ENCODE measurements around the gene STAB2. TPM values are rescaled to one million over a fixed set of nuclear protein-coding genes. Genes with fewer than 3 reads are reported as not detected.

Gene STAB2, protein sequence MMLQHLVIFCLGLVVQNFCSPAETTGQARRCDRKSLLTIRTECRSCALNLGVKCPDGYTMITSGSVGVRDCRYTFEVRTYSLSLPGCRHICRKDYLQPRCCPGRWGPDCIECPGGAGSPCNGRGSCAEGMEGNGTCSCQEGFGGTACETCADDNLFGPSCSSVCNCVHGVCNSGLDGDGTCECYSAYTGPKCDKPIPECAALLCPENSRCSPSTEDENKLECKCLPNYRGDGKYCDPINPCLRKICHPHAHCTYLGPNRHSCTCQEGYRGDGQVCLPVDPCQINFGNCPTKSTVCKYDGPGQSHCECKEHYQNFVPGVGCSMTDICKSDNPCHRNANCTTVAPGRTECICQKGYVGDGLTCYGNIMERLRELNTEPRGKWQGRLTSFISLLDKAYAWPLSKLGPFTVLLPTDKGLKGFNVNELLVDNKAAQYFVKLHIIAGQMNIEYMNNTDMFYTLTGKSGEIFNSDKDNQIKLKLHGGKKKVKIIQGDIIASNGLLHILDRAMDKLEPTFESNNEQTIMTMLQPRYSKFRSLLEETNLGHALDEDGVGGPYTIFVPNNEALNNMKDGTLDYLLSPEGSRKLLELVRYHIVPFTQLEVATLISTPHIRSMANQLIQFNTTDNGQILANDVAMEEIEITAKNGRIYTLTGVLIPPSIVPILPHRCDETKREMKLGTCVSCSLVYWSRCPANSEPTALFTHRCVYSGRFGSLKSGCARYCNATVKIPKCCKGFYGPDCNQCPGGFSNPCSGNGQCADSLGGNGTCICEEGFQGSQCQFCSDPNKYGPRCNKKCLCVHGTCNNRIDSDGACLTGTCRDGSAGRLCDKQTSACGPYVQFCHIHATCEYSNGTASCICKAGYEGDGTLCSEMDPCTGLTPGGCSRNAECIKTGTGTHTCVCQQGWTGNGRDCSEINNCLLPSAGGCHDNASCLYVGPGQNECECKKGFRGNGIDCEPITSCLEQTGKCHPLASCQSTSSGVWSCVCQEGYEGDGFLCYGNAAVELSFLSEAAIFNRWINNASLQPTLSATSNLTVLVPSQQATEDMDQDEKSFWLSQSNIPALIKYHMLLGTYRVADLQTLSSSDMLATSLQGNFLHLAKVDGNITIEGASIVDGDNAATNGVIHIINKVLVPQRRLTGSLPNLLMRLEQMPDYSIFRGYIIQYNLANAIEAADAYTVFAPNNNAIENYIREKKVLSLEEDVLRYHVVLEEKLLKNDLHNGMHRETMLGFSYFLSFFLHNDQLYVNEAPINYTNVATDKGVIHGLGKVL (N-terminal part only)
- total RNA-seq: under 1 TPM in 1 of 8 experiments, not detected in 7; 0.21 TPM

DNA sequence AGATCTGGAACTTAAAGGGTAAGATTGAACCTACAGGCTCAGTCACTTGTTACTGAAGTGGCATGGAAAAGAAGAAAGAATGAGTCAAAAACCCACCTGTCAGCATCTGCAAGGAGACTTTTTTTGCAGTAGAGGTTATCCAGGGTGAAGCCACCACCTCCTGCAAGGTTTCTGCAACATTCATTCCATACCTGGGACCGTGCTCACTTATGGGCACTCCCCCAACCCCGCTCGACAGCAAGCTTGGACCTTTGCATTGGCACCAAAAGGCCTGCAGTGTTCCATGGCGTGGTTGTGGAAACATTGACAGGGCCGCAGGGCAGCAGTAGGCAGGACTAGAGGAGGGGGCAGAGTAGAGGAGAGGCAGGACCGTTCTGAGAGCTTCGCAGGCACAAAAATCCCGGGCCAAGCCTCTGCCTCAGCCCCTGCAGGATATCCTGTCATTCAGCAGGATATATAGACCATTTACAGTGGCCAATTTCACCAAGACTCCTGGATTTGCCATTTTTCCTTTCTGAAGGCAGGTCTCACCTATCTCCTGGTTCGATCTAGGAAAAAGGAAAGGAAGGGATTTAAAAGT, at the start of gene STAB2:
Gene STAB2 (plus strand): TSS at position 483 of the 580 bp plus-strand sequence. CDS start 204 bp downstream, outside the sequence.
- in situ Hi-C loops (cut with MboI; ENCODE audit: low pct_unique_long_range_greater_than_20kb in 2 of 9, low sequenced_read_pairs in 9 of 9, unreplicated experiment in 9 of 9): no loop called here
- Histone ChIP-seq H3K27ac (no peak within 1 kb of the TSS), H3K4me1 (replicated peaks in 1 of 2) (no peaks in the 10 kb centered on the region), H3K4me3 (no peak within 1 kb of the TSS)
- WGBS, 10 experiments: 0 to 86% (median 80%) methylated on average over 1 to 6 of the region's 9 CpGs; no CpG with 5 or more reads in 1 of the 10 experiments
- ATAC-seq (replicated peaks in 6 of 8): no peak

DNA sequence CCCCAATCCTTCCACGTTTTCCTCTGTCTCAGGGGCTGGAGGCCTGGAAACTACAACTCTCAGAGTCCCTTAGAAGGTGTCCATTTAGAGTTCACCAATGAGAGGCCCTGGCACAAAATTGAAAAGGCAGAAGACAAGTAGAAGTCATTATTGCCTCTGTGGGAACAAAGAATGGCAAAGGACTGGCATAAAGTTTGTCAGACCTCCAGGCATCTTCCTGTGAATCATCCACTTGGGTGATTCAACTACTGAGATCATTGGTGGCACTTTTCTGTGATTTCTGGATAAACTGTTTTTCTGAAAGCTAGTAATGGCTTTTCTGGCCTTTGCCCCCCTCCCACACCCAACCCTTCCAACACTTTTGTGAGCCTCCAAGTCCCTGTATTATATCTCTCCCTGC, 48.7 kb upstream of the STAB2 start:
- H3K4me1 ChIP-seq (replicated peaks in 1 of 2): no peaks in the 10 kb centered on the region
- ATAC-seq (replicated peaks in 6 of 8): no peak
- in situ Hi-C loops (cut with MboI; ENCODE audit: low pct_unique_long_range_greater_than_20kb in 2 of 9, low sequenced_read_pairs in 9 of 9, unreplicated experiment in 9 of 9): loop anchor here in 2 of 9 experiments (25.0 kb wide), 1 partner anchor 601 kb away; no protein-coding TSS in a partner anchor
- no peak overlapping the region for H3K4me3 ChIP-seq
- WGBS, 10 experiments: 0 to 80% (median 63%) methylated on average over 1 of the region's 1 CpG; no CpG with 5 or more reads in 2 of the 10 experiments
- no peak overlapping the region for H3K27ac ChIP-seq

DNA sequence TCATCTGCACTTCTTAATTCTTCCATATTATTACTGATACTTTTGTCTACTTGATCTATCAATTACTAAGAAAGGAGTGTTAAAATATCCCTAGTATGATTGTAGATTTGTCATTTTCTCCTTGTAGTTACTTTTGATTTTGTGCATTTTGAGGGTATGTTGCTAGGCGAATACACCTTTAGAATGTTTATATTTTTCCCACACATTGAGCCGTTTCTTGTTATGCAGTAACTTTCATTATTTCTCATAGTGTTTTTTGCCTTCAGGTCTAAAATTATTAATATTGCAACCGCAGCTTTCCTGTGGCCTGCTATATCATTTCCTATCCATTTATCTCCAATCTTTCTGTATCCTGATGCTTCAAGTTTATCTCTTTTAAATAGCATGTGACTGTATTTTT, 46.8 kb upstream of the STAB2 start:
- 0 to 94% (median 65%) methylated on average over 1 to 3 of the region's 3 CpGs for WGBS, 10 experiments
- in situ Hi-C loops (cut with MboI; ENCODE audit: low pct_unique_long_range_greater_than_20kb in 2 of 9, low sequenced_read_pairs in 9 of 9, unreplicated experiment in 9 of 9): loop anchor here in 5 of 9 experiments (10.0 to 25.0 kb wide), 2 partner anchors 596 to 603 kb away; no protein-coding TSS in a partner anchor
- no peak for ATAC-seq (replicated peaks in 6 of 8)
- Histone ChIP-seq H3K4me1 (replicated peaks in 1 of 2) (no peaks in the 10 kb centered on the region), H3K4me3 (no peak overlapping the region), H3K27ac (no peak overlapping the region)

DNA sequence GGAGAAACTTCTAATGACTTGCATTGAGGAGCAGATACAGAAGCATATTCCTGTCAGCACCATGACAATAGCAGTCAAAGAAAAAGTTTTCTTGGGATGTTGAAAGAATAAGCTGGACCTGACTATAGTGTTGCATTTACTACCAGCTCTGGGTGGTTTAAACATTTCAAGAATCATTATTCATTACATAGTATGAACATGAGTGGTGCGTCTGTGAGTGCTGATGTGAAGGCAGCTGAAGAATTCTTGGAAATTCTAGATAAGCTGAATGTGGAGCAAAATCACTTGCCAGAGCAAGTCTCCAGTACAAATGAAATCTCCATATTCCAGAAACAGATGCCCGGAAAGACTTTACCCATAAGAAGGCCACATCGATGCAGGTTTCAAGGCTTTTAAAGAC, 45.0 kb upstream of the STAB2 start:
- ATAC-seq (replicated peaks in 6 of 8): no peak
- Histone ChIP-seq H3K4me1 (replicated peaks in 1 of 2) (no peaks in the 10 kb centered on the region), H3K27ac (no peak overlapping the region), H3K4me3 (no peak overlapping the region)
- in situ Hi-C loops (cut with MboI; ENCODE audit: low pct_unique_long_range_greater_than_20kb in 2 of 9, low sequenced_read_pairs in 9 of 9, unreplicated experiment in 9 of 9): loop anchor here in 5 of 9 experiments (10.0 to 25.0 kb wide), 2 partner anchors 597 to 605 kb away; no protein-coding TSS in a partner anchor
- 38 to 100% (median 96%) methylated on average over 2 to 3 of the region's 3 CpGs; no CpG with 5 or more reads in 4 of the 10 experiments for WGBS, 10 experiments

DNA sequence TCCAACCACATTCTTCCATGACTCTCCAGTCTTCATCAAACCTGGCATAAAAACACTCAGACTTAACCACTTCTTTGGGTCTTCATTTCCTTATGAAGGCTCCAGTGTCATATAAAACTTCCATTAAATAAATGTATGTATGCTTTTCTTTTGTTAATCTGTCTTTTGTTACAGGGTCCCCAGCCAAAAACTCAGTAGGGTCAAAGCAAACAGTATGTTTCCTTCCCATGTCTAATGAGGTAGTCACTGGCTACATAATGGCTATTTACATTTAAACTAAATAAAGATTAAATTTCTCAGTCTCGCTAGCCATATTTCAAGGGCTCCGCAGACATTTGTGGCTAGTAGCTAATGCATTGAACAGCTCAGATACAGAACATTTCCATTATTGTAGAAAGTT, 40.1 kb upstream of the STAB2 start:
- Histone ChIP-seq H3K27ac (no peak overlapping the region), H3K4me3 (no peak overlapping the region), H3K4me1 (replicated peaks in 1 of 2) (no peaks in the 10 kb centered on the region)
- WGBS, 10 experiments: 47 to 100% (median 92%) methylated on average over 1 to 2 of the region's 2 CpGs; no CpG with 5 or more reads in 2 of the 10 experiments
- no peak for ATAC-seq (replicated peaks in 6 of 8)
- in situ Hi-C loops (cut with MboI; ENCODE audit: low pct_unique_long_range_greater_than_20kb in 2 of 9, low sequenced_read_pairs in 9 of 9, unreplicated experiment in 9 of 9): loop anchor here in 5 of 9 experiments (10.0 to 25.0 kb wide), 2 partner anchors 602 to 610 kb away; no protein-coding TSS in a partner anchor

DNA sequence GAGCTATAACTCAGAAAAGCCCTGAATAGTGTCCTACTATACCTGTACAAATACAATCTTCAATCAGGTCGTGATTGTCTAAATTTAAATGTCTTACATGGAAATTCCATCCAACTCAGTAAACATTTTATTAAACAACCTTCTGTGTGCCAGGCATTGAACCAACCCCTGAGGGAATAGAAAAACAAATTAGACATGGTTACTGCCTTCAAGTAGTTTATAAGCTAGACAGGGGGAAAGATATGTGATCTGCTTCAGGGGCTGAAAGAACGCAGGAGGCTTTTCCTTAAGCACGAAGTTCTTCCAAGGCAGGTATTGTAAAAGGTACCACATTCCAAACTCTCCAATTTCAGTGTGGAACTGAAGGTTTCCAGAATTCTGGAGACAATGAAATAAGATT, 39.7 kb upstream of the STAB2 start:
- 0 to 100% (median 36%) methylated on average over 1 to 3 of the region's 3 CpGs; no CpG with 5 or more reads in 1 of the 10 experiments for WGBS, 10 experiments
- Histone ChIP-seq H3K4me3 (no peak overlapping the region), H3K4me1 (replicated peaks in 1 of 2) (no peaks in the 10 kb centered on the region), H3K27ac (no peak overlapping the region)
- no peak for ATAC-seq (replicated peaks in 6 of 8)
- in situ Hi-C loops (cut with MboI; ENCODE audit: low pct_unique_long_range_greater_than_20kb in 2 of 9, low sequenced_read_pairs in 9 of 9, unreplicated experiment in 9 of 9): loop anchor here in 5 of 9 experiments (10.0 to 25.0 kb wide), 2 partner anchors 603 to 610 kb away; no protein-coding TSS in a partner anchor

DNA sequence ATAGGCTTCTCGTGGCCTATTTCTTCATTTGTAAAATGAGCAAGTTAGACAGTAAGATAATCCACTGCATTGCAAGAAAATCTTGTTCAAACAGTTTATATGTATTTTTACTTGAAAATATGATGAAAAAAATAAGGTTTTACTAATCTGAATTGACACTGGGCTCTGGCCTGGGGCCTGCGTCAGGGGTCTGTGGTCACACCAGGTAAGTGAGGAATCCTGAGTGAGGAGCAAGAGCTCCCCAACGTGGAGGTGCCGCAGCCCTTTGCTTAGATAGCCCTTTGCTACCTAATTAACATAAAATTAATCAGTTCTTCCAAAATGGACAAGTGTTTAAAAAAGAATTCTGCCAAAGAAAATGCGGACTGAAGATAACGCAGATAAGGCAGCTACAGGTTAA, 39.1 kb upstream of the STAB2 start:
- H3K4me1 ChIP-seq (replicated peaks in 1 of 2): no peaks in the 10 kb centered on the region
- WGBS, 10 experiments: 31 to 92% (median 62%) methylated on average over 1 to 6 of the region's 6 CpGs
- no peak overlapping the region for H3K27ac ChIP-seq
- no peak overlapping the region for H3K4me3 ChIP-seq
- in situ Hi-C loops (cut with MboI; ENCODE audit: low pct_unique_long_range_greater_than_20kb in 2 of 9, low sequenced_read_pairs in 9 of 9, unreplicated experiment in 9 of 9): loop anchor here in 5 of 9 experiments (10.0 to 25.0 kb wide), 2 partner anchors 603 to 611 kb away; no protein-coding TSS in a partner anchor
- peak in 1 of 8 experiments; percentile 57 for ATAC-seq (replicated peaks in 6 of 8)

DNA sequence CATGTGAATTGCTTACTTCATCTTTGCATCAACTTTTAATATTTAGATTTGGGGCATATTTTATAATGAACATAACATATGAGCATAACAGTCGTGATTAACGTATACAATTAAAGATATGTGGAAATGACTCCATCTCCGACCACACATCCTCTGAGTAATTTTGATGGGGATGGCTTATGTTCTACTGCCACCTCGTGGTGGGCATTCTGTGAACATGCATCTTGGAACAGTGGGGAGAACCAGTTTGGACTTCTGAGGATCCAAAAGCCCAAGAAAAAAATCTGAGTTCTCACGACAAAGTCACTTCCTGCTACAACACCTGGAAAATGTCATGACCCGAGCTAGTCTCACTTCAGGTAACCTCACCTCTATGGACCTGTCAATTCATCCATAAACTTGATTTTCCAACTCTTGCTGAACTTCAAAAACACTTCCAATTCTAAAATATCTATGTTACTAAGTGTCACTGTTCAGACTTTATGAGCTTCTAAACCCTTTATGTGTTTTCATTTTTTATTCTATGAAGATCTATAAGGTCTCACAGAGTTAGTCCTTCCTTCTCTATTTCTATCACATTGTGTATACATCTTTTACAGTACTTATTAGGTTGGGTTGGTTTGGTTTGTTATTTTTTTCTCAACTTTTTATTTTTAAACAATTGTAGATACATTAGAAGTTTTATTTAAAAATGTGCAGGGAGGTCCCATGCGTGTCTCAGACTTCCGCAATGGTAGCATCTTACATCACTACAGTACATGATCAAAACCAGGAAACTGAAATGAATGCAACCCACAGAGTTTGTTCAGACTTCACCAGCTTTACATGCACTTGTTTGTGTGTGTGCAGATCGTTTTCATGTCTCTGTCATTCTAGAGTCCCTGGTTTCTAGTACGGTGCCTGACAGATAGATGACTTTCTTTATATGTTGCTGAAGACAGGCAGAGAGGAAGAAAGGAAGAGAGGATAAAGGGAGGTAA, 38.2 kb upstream of the STAB2 start:
- in situ Hi-C loops (cut with MboI; ENCODE audit: low pct_unique_long_range_greater_than_20kb in 2 of 9, low sequenced_read_pairs in 9 of 9, unreplicated experiment in 9 of 9): loop anchor here in 5 of 9 experiments (10.0 to 25.0 kb wide), 2 partner anchors 604 to 612 kb away; no protein-coding TSS in a partner anchor
- Histone ChIP-seq H3K4me3 (no peak overlapping the region), H3K4me1 (replicated peaks in 1 of 2) (no peaks in the 10 kb centered on the region), H3K27ac (no peak overlapping the region)
- ATAC-seq (replicated peaks in 6 of 8): peak; percentile 64 to 89 (median 76)
- WGBS, 10 experiments: 8 to 56% (median 31%) methylated on average over 5 to 10 of the region's 10 CpGs; no CpG with 5 or more reads in 1 of the 10 experiments

DNA sequence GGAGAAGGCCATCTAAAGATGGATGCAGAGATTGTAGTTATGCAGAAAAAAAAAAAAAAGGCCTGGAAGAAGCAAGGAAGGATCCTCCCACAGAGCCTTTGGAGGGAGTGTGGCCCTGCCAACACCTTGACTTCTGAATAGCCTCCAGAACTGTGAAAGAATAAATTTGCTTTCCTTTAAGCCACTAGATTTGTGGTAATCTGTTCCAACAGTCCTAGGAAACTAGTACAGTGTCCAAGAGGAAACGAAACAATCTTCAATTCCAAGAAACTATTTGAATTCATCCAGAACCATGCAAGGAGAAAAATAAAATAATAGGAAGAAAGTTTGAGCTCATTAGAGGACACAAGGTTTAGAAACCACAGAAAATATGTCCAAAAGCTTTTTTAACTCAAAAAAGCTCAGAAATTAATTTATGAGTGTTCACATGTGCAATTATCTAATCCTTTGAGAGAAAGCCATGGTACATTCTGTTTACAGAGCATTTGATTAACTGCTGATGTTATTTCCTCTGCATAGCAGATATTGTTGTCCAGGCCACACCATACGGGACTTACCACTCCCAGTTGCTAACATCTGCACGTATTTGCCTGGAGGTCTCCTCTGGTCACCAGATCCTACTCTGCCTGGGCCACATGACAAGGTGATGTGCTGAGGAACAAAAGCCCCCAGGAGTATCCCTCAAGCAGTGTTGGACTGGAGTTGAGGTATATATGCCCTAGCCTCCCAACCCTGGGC, 30.0 kb upstream of the STAB2 start:
- in situ Hi-C loops (cut with MboI; ENCODE audit: low pct_unique_long_range_greater_than_20kb in 2 of 9, low sequenced_read_pairs in 9 of 9, unreplicated experiment in 9 of 9): loop anchor here in 4 of 9 experiments (10.0 to 25.0 kb wide), 2 partner anchors 612 to 620 kb away; no protein-coding TSS in a partner anchor
- WGBS, 10 experiments: 0 to 100% (median 67%) methylated on average over 1 to 3 of the region's 3 CpGs; no CpG with 5 or more reads in 1 of the 10 experiments

DNA sequence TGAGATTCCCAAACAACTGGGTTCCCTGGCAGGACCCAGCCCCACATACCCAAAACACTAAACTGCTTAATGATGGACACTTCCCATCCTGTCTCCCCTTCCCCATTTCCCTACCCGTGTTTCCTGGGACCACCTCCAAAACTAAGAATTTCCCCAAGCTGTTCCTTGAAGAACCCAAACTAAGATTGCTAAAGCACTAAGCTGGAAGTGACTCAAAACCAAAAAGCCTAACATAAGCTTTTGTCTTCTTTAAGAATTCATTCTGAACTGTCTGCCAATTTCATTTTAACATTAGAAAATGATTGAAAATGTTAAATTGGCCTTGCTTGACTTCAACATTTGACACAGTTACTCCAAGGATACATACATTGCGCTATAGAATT, 29.5 kb upstream of the STAB2 start:
- Histone ChIP-seq H3K4me3 (no peak overlapping the region), H3K27ac (no peak overlapping the region), H3K4me1 (replicated peaks in 1 of 2) (no peaks in the 10 kb centered on the region)
- in situ Hi-C loops (cut with MboI; ENCODE audit: low pct_unique_long_range_greater_than_20kb in 2 of 9, low sequenced_read_pairs in 9 of 9, unreplicated experiment in 9 of 9): loop anchor here in 4 of 9 experiments (10.0 to 25.0 kb wide), 2 partner anchors 613 to 620 kb away; no protein-coding TSS in a partner anchor
- no peak for ATAC-seq (replicated peaks in 6 of 8)
- 43 to 100% (median 69%) methylated on average over 1 to 2 of the region's 2 CpGs; no CpG with 5 or more reads in 2 of the 10 experiments for WGBS, 10 experiments

More for the DNA sequence above, 30.0 kb upstream of the STAB2 start:
- H3K4me1 ChIP-seq (replicated peaks in 1 of 2): no peaks in the 10 kb centered on the region
- ATAC-seq (replicated peaks in 6 of 8): no peak
- H3K27ac ChIP-seq: no peak overlapping the region
- H3K4me3 ChIP-seq: no peak overlapping the region

Data from motor neuron (in vitro differentiated cells).